ENCODE results near the gene CRYBB1. TPM values are rescaled to one million over a fixed set of nuclear protein-coding genes. Genes with fewer than 3 reads are reported as not detected.

CRYBB1 gene
- total and polyA plus RNA-seq, 2 donors (not counting 3 experiments of a cell fraction or from before 2014, with no cell fraction given), result not detected

DNA sequence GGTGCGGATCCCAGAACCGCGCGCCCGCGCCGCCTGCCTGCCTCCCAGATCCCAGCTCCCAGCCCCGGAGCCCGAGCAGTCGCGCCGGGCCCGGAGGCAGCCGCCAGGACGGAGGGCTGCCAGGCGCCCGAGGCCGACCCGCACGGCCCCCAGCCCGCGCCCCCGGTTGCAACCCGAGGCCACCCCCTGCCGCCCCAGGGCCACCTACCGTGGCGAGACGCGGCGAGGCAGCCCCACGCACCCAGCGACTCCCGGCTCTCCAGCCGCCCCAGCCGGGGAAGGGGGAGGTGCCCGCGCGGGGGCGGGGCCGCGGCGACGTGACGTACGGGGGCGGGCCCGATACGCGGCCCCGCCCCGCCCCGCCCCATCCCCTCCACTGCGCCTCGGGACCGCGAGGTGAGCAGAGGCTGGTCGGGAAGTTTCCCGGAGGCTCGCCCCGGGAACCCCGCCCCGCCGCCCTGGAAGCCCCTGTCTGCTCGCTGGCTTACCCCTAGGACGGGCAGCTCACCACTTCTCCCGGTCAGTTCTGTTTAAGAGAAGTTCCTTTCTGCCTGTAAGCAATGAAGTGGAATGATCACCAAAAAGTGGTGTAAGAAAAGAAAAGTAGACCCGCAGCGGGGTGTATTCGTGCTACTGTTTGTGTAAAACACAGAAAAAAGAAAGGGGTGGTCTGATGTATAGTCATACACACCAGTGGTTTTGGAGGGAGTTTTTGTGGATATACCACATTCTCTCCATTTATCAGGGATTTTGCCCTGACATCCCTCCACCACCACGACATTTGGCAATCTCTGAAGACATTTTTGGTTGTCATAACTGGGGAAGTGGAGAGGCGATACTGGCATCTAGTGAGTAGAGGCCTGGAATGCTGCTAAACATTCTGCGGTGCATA, 27.7 kb downstream of the CRYBB1 start, which contains the start of gene TPST2:
TSS of gene TPST2 (minus strand) at position 288 of the 892 bp plus-strand sequence. CDS start 48,502 bp downstream, outside the sequence.
- Histone ChIP-seq H2AFZ (ENCODE audit: low read depth, low read length) (peak within 1 kb of the TSS; percentile 80), H3K4me1 (ENCODE audit: control insufficient read depth, extremely low read depth, insufficient read depth, low read length) (peaks cover 36% of the 10 kb centered on the region), H3K27me3 (ENCODE audit: control insufficient read depth in 2 of 2, insufficient read depth in 2 of 2, low read length in 2 of 2) (peaks cover 2 to 7% of the 10 kb centered on the region in 2 experiments), H3K9ac (replicated peaks; ENCODE audit: extremely low read depth, insufficient read depth, low read length) (peak within 1 kb of the TSS; percentile 70), H3K4me3 (replicated peaks in 1 of 3; ENCODE audit: insufficient read depth in 1 of 3, low read depth in 1 of 3, low read length in 3 of 3) (peak within 1 kb of the TSS; percentile 79 to 93 (median 82)), H3K27ac (ENCODE audit: insufficient read depth, low read depth, low read length) (peak within 1 kb of the TSS; percentile 60), H3K36me3 (ENCODE audit: control insufficient read depth in 2 of 2, extremely low read depth in 1 of 2, insufficient read depth in 2 of 2, low read length in 2 of 2) (no peaks in the 10 kb centered on the region), H3K9me1 (replicated peaks; ENCODE audit: control insufficient read depth, extremely low read depth, insufficient read depth, low read length) (no peaks in the 10 kb centered on the region), H3K4me2 (ENCODE audit: insufficient read depth, low read length) (peak within 1 kb of the TSS; percentile 84), H3K9me3 (replicated peaks; ENCODE audit: control insufficient read depth, insufficient read depth, low read length) (no peaks in the 10 kb centered on the region), H3K79me2 (ENCODE audit: control insufficient read depth, insufficient read depth, low read length) (peaks cover 20% of the 10 kb centered on the region), H4K20me1 (replicated peaks; ENCODE audit: control insufficient read depth, extremely low read depth, insufficient read depth, low read length) (no peaks in the 10 kb centered on the region)
- FAIRE-seq, result peak; percentile 12
- DNase-seq (ENCODE audit: low read depth, low spot score), result peak; percentile 76
- ChIA-PET CTCF (interaction anchor here (1.0 to 1.1 kb wide), 2 partner anchors 11 to 14 kb away, joined by 3 read pairs; no protein-coding TSS in a partner anchor), POLR2A (no interaction called here)
- TF ChIP-seq, protein P1, sequence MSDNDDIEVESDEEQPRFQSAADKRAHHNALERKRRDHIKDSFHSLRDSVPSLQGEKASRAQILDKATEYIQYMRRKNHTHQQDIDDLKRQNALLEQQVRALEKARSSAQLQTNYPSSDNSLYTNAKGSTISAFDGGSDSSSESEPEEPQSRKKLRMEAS (IDR thresholded peaks at IDR 0.05; ENCODE audit: insufficient read depth, insufficient read length), result no peak
- TF ChIP-seq POLR2A (IDR thresholded peaks at IDR 0.05; ENCODE audit: low read depth, low read length) (peak; percentile 60), JUN (IDR thresholded peaks at IDR 0.05; ENCODE audit: borderline replicate concordance, insufficient read depth, insufficient read length, low read depth) (no peak), GATA2 (IDR thresholded peaks at IDR 0.05; ENCODE audit: insufficient read depth, insufficient read length, low read depth, low read length) (no peak), POLR2AphosphoS5 (IDR thresholded peaks at IDR 0.05; ENCODE audit: insufficient read depth, low read depth, low read length) (peak; percentile 76)
- dilution Hi-C loops (cut with MboI; ENCODE audit: extremely low pct_ligation_motif_present, low sequenced_read_pairs) (no loop called here), intact Hi-C loops (cut with micrococcal nuclease) (loop anchor here (2.0 kb wide), 1 partner anchor 37 kb away; no protein-coding TSS in a partner anchor)
- no TSS peak for BruUV-seq (replicated peaks)

Data from endothelial cell of umbilical vein (primary cell).